GM21381 (cell line): ENCODE results near the gene KEL.
"Not testable (repeated sequence)": the region's sequence is repeated elsewhere in the genome, so short reads cannot be mapped to it uniquely, and the experiment has no call there.

Experiments used
- ATAC-seq: cut with Tn5 transposase; IDR thresholded peaks from one replicate; pipeline ENCODE4 v1.9.1; 2021; ENCODE audit warnings: mild to moderate bottlenecking, moderate library complexity; ENCODE audit not compliant: unreplicated experiment

Gene KEL

GRCh38 chr7:142961973-142962926 is at the start of gene KEL:
Gene KEL (minus strand): TSS chr7:142962363. CDS start chr7:142962206, 157 bp downstream.
- ATAC-seq = no peak

- ATAC-seq = peak; percentile 93
Observed at GRCh38 chr7:143008007-143008901, 46.1 kb upstream of the KEL start.

- ATAC-seq = no peak
Observed at GRCh38 chr7:143005632-143006260, 43.6 kb upstream of the KEL start.

- no peak for ATAC-seq
Observed at GRCh38 chr7:143003393-143004051, 41.4 kb upstream of the KEL start.

GRCh38 chr7:143002898-143003297 is 40.7 kb upstream of the KEL start:
- ATAC-seq = no peak

- no peak for ATAC-seq
Observed at GRCh38 chr7:143002106-143002505, 39.9 kb upstream of the KEL start.

GRCh38 chr7:143000648-143001047 is 38.5 kb upstream of the KEL start:
- no peak for ATAC-seq

GRCh38 chr7:142999793-143000192 is 37.6 kb upstream of the KEL start:
- no peak for ATAC-seq

- ATAC-seq = no peak
Observed at GRCh38 chr7:142998966-142999365, 36.8 kb upstream of the KEL start.

GRCh38 chr7:142997456-142997989 is 35.4 kb upstream of the KEL start:
- ATAC-seq = no peak

GRCh38 chr7:142992427-142992826 is 30.3 kb upstream of the KEL start:
- no peak for ATAC-seq

GRCh38 chr7:142984297-142984696 is 22.1 kb upstream of the KEL start:
- ATAC-seq = no peak

- ATAC-seq = no peak
Observed at GRCh38 chr7:142983825-142984224, 21.7 kb upstream of the KEL start.

GRCh38 chr7:142978402-142978801 is 16.2 kb upstream of the KEL start:
- ATAC-seq = not testable (repeated sequence)

GRCh38 chr7:142974626-142975025 is 12.5 kb upstream of the KEL start:
- ATAC-seq = no peak

- ATAC-seq = no peak
Observed at GRCh38 chr7:142969183-142969582, 7.0 kb upstream of the KEL start.

GRCh38 chr7:142968229-142968628 is 6.1 kb upstream of the KEL start:
- no peak for ATAC-seq

GRCh38 chr7:142964502-142965246 is 2.5 kb upstream of the KEL start:
- no peak for ATAC-seq

GRCh38 chr7:142963993-142964392 is 1.8 kb upstream of the KEL start:
- ATAC-seq = no peak

- no peak for ATAC-seq
Observed at GRCh38 chr7:142962991-142963390, 828 bp upstream of the KEL start.
